ENCODE data around the gene HES5. TPM values are rescaled to one million over a fixed set of nuclear protein-coding genes. Genes with fewer than 3 reads are reported as not detected.

Gene HES5
- polyA plus RNA-seq, 3 donors: 0.52 to 0.87 (median 0.58) TPM

DNA sequence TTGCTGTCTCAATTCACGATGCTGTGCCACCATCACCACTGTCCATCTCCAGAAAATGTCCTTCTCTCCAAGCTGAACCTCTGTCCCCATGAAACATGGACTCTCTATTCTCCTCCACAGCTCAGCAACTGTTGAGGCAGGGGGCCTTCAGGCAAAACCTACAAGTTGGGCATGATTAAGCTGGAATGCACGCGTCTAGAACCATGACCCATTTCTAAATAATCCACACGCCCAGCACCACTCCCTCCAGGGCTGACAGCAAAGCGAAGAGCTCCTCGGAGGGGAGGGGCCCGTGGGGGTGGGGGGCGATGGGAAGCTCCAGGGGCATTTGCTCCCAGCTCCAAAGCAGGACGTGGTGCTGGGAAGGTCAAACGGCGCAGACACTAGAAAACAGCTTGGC is 3.3 kb upstream of the HES5 start:
- DNase-seq: no peak

DNA sequence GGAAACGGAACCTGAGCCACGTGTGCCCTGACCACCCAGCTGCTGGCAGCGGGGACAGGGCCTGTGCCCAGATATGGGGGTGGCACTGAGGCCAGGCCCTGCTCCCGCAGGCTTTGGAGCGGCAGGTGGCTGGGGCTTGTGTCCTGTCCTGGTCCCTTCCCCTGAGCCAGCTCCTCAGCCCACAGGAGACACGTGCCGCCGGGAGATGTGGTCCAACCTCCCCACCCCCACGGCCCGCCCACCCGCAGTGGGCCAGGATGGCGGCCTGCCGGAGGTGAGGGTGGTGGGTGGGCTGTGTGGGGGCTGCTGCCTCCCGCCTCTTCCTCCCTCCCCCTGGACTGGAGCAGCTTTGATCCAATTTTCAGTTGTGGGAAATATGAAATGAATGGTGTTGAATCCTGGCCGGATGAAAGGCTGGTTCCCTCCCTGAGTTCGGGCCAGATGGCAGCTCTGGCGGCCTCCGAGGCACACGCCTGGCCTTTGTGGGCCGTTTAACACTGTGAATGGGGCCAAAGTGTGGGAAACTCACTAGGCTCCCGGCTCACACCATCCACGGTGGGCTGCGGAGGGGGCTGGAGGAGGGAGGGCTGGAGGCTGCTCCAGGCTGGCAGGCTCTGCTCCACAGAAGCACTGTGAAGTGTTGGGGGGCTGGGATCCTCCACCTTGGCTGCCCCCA is 2.6 kb upstream of the HES5 start:
- no peak for DNase-seq

DNA sequence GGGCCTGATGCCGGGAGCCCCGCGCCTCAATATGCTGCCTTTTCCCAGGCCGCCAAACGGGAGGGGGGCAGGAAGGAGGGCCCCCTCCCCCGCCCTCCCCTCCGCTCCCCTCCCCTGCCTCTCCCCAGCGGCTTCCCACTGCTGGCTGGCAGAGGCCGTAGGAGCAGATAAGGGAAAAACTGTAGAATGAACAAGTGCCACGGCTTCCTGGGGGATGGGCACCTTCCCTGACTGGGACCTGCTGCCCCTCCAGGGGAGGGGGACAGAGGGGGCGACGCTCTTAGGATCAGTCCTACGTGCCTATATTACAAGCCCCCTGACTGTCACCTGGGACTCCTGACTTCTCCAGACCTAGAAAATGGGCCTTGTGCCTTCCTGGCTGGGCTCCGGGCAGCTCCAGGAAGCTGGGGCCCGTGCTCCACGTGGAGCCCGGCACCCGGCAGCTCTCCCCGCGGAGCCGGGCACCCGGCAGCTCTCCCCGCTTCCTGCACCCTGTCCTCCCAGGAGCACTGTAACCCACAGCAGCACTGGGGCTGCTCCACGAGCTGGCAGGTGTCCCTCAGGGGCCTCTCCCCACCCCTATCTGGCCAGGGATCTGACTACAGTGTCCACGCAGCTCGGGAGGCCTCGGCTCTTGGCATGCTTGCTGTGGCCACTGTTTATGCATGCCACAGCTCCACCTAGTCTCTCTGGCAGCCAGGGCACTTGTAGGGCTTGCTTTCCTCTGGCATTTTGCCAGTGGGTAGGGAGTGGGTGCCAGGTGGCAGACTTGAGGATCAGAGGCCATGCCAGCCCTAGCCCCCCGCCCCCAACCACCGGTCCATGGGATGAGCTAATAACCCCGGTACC is 674 bp upstream of the HES5 start:
- DNase-seq: no peak

DNA sequence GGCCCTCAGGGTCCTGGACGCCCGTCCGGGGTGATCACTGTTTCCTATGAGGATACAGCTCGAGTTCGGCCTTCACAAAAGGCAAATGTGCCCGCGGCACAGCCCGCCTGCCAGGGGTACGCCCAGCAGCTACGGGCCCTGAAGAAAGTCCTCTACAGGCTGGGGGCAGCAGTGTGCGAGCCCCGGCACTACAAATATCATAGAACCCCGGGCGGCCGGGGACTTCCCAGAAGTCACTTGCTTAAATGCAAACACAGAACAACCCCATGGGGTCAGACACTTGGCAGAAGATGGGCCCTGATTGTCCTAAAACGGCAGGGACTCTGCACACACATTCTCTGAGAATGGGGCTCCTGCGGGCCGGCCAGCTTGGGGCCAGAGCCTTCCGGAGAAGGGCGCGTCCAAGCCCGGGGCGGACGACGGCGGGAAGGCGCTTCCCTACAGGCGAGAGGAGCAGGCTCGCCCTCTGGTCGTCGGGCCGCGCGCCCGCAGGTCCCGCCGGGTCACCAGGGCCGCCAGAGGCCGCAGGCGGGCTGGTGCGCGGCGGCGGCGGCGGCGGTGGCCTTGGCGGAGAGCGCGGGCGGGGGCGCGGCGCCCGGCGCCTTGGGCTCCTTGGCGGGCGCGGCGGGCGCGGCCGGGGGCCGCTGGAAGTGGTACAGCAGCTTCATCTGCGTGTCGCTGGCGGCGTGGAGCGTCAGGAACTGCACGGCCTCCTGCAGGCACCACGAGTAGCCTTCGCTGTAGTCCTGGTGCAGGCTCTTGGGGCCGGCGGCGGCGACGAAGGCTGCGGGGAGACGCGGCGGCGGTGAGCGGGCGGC is 888 bp downstream of the HES5 start:
- DNase-seq: no peak

DNA sequence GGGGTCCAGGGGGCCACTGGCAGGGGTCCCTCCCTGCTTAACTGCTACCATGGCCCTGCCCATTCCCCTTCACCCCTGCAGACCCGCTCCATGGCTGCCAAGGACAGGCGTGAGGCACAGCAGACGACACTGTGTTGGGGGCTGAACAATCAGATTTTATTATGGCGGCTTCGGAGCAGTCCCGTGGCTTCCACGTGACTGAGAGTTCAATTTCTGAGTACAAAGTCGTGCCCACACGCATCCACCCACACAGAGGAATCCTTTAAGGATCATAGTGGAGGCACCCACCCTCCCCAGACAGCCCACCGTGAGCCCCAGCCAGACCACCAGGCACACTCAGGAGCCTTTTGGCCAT is 1.5 kb downstream of the HES5 start:
- DNase-seq: no peak

DNA sequence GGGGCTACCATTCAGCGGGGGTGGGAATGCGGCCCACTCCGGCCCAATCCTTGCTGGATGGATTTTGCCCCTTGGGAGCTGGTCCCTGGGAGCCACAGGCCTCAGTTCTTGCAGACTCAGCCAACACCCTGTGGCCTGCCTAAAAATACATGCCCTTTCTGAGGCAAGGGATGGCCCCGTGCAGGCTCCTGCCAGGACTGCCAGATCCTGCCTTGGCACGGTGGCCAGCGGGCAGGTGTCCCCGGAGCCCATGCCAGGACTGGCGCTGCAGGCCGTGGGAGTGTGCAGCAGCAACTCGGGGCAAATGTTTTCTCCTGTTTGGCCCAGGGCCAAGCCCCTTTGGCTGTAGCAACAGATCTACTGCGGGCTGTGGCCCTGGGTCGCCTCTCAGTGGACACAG is 2.0 kb downstream of the HES5 start:
- no peak for DNase-seq

DNA sequence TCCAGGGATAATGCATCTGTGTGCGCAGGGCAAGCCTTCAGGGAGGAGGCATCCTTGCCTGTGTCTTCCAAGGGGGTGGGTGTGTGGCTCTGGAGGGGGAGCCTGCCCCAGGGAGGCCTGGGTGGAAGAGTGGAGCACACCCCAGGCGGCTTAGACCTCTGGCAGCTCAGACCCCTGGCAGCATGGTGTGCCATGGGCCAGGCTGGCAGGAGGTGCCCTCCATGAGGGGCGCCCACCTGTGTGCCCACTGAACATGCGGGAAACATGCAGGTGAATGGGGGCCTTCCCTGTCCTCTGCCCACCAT is 2.6 kb downstream of the HES5 start:
- no peak for DNase-seq

DNA sequence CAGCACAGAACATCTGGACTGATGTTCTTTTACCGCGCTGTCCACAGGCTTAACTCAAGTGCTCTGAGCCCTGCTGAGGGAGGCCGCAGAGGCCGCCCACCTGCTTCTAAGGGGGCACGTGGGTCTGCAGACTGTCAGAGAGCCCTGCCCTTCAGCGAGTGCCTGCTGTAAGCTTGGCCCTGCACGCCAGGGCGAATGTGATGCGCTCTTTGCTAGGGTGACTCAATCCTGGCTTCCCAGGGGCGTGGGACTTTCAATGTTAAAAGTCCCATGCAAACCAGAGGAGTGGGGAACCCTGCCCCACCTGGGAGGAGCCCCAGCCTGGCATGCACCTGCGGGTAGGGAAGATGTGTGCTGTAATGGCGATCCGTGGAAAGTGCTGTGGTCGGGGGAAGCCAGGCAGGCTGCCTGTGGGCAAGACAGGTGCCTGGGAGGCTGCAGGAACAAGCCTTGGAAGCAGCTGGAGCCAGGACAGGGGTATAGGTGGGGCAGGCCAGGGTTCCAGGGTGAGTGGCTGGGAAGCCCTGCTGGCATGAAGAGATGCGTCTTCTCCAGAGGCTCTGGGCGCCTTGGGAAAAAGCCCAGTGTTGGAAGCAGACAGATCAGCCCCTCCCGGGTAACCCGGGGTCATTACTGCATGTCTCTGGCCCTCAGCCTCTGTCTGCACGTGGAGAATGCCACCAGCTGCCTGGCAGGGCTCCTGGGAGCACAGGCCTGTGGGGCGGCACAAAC is 3.1 kb downstream of the HES5 start:
- DNase-seq: no peak

DNA sequence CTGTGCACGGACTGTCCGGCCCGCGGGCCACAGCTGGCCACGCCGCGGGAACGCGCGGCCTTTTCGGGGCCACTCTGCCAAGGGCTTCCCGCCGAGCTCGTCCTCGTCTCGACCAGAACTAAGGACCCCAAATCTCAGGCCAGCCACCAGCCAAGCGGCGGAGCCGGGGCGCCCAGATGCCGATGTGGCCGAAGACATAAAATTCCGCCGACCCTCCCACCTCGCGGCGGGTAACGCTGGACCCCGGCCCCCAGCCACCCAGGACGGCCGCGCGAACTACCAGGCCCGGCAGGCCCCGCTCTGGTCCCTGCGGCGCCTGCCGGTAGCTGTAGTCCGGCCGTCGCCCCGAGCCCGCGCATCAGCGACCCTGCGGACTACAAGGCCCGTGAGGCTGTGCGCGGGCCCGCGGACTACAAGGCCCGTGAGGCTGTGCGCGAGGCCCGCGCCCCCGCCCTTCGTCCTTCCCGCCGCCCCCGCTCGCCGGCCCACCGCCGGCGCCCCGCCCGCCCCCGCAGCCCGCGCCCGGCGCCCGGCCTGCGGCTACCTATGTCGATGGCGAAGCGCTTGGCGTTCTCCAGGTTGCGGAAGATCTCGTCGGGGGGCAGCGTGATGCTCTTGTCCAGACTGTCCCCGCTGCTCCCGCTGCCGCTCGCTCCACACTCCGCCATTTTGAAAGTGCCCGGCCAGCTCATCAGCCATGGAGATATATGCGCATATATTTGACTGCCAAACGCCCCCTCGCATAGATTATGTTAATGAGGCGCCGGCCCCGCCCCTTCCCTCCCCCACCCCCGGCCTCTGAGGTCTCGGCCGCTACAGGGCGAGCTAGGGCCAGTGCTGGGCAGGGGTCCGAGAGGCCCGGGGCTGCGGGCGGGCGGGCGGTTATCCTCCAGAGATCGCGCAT is 3.9 kb downstream of the HES5 start, which contains the start of gene PANK4:
PANK4 (minus strand) TSS at position 677 of the 904 bp plus-strand sequence; CDS start at position 668, 9 bp downstream.
- peak; percentile 94 for DNase-seq

DNA sequence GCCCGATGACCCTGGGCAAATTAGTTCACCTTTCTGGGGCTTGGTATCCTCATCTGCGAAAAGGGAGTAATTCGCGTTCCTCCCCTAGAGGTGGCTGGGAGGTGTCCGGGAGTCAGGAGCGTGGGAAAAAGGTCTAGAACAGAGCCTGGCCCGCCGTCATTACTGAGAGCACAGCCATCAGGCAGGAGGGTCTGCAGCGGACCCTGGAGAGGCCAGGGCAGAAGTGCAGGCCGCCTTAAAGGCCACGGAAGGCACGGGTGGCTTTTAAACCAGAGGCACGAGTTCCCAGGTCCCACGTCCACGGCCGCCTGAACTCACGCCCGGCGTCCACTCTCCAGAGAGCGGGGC is 4.5 kb downstream of the HES5 start:
- no peak for DNase-seq

DNA sequence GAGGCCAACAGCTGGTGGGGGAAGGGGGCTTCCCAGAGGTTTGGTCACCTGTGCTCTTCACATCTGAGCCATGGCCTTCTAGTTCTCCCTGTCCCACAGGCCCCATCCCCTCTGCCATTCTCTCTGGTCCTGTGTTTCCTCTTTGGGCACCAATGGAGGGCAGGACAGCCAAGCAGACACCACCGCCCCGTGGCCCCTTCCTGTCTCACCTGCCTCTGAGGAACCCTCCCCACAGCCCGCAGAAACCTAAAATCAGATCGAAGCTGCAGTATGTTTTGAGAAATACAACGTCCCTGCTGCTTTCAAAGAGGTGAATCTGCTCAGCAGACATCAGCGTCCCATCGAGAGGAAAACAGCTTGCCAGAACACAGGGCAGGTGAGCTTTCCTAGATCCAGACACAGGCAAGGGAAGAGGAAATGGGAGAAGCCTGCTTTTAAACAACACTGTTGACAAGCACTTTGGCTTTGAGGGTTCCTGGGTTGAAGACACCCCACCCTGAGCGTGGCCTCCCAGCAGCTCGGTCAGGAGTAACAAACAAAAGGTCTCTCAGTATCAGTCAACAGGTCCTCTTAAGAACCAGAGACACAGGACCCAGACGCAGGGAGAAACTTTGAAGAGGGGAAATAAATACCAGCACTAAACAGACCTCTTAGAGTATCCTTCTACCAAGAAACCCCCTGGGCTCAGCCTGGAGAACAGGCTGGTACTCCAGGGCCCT is 6.0 kb downstream of the HES5 start:
- no peak for DNase-seq

DNA sequence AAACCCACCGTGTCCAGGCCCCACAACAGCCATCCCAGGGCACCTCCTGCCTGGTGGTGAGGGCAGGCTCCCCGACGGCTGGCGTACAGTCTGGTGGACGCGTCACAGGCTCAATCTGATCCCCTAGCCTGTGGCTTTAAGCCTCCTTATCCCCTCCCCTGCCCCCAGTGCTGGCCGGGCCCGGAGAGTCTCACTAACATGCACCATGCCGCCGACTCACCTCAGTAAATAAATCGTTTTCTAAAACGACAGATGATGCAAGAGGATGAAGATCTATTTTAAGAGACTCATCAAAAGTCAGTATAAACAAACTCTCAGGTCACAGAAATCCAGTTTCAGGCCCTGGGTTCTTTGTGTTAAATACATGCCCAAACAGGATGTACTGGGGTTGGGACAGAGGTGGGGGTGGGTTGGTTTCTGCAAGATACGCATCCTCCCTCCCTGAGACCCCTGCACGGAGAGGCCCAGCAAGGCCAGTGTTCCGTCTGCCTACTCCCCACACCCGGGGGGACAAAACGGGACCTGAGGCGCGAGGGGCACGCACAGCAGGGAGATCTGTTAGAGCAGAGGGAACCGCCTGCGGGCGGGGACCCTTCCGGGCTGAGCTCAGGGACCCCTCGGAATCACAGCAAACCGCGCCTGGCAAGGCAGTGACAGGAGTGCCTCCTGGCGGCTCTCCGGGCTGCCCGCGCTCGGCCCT is 6.7 kb downstream of the HES5 start:
- no peak for DNase-seq

DNA sequence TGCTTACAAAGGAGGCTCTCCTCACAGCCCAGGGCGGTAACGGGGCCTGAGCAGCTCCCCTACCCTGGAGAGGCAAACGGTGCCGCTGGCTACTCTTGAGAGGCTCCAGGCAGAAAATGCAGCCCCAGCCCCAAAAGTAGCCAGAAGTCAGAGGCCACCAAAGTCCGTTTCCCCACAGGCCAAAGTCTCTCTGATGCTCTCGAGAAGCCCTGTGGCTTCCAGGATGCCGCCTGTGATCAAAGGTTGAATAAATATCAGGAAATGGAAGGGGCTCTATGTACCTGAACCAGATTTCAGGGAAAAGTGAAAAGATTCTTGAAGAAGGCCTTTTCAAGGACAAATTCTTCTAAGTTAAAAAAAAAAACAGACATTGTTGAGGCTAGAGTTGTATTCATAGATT is 7.8 kb downstream of the HES5 start:
- no peak for DNase-seq

DNA sequence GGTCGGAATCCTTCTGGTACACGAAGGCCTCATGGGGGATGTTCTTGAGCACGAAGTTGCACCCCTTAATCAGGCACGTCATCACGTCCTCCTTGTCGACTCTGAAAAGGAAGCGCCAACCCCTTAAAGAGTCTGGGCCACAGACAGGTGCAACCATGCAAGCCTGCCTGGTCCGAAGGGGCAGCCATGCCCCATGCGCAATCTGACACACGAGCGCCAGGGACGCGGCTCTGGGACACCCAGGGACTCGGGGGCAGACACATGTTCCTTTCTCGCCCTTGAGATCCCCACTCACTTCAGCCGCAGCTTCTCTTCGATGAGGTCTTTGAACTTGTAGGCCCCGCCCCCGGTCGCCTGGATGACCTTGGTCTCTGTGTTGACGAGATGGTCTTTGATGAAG is 9.3 kb downstream of the HES5 start:
- DNase-seq: no peak

DNA sequence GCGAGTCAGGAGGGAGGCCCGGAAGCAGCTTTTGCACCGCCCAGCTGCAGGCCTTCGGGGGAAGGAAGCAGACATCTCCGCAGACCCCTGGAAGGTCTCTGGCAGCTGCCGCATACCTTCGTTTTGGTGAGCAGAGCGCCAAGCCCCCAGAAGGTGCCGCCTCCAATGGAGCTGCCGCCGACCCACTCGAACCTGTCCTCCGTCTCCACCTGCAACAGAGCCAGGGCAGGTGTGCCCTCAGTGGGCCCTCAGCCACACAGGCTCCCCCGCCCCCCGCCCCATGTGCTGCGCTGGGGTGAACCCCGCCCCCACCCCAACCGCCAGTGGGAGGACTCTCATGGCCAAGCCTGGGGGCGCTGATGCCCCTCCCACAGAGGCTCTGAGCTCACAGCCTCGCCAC is 9.9 kb downstream of the HES5 start:
- DNase-seq: no peak

DNA sequence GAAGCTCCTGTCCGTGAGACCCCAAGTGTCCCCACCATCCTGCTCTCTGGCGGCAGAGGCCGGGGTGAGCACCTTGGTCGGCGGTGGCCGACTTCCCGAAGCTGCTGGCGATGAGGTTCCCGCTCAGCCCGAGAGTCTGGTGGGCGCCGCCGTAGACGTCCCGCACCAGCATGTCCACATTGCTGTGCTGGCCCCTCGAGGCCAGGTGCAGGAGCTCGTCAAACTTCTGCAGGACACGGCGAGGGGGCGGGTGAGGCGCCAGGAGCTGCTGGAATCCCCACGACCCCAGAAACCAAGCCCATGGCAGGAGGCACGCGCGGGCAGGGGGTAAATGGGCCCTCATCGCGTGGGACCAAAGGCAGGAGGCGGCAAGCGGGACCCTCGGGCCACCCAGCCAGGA is 10.3 kb downstream of the HES5 start:
- DNase-seq: no peak

DNA sequence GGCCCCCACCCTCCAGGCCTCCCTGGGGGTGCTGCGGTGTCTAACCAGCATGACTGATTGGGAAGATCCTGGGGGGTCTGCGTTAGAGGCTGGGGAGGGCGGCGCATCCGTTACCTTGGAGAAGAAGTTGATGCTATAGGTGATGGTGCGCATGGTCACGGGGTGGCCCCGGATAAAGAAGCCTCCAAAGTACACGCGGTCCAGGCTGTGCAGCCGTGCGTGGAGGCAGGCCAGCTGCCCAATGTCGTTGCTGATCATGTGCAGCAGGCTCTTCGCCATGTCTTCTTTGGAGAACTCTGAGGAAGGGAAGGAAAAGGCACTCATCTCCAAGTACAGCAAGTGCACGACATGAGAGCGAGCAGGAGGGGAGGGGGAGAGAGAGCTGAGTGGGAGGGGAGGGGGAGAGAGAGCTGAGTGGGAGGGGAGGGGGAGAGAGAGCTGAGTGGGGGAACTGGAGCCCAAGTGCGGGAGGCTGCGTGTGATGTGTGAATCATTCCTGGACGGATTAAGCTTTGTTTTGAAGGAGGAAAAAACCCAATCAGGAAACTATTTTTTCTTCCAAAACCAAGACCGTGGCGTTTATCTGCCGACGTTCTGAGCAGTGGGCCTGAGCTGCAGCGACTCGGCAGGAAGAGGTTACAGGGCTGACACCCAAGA is 10.9 kb downstream of the HES5 start:
- no peak for DNase-seq

DNA sequence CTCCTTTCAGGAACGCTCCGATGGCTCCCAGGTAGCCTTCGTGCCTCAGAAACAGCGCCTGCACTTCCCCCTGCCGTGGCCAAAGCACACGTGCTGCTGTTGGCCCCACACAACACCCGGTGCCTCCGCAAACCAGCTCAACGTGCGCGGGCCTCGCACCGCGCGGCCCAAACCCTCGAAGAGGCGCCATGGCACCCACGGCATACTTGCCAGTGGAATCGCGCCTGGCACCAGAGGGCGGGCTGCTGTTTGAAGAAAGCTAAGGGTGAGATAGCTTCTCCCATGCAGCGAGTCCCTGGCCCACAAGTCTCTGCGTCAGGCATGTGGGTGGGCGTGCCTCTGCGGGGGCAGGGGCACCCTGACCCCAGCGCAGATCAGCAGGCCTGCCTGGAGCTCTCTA is 11.5 kb downstream of the HES5 start:
- DNase-seq: no peak

DNA sequence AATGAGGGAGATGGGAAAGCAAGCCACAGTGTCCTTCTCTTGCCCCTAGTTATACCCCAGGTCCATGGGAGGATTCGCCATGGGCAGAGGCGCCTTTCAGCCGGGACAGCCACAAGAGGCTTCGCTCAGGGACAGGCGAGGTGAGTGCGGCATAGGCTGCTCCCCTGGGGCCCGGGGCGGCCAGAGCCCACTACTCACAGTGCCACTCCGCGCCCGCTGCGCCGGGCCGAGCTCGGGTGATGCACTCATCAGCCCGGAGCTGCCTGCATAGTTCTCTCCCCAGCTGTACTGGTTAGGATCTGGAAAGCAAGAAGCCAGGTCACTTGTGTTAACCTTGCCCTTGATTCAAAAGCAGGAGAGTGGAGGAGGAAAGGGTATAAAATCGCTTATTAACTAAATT is 12.1 kb downstream of the HES5 start:
- no peak for DNase-seq
